Activated naive CD4-positive, alpha-beta T cell treated with anti-CD3 and anti-CD28 coated beads for 36 hours (primary cell): ENCODE results near the gene NAB1. TPM values are rescaled to one million over a fixed set of nuclear protein-coding genes. Genes with fewer than 3 reads are reported as not detected.

Experiments
- CTCF ChIA-PET: fragments of 350-600 bp; sonication (Branson Sonifier 250); formaldehyde crosslinking; loops from one replicate; lab custom pipeline; 2021; ENCODE audit warnings: antibody characterized with exemption; lab: Charles Lee
- DNase-seq: peaks from one replicate; pipeline ENCODE4 v3.0.0-alpha.2; 2020
- H3K27ac Mint-ChIP-seq: one replicate; pipeline ENCODE4 v1.8.0; 2021; ENCODE audit warnings: mild to moderate bottlenecking, mixed read lengths
- H3K27me3 Mint-ChIP-seq: one replicate; pipeline ENCODE4 v1.8.0; 2021; ENCODE audit warnings: low read depth, mixed read lengths
- H3K36me3 Mint-ChIP-seq: one replicate; pipeline ENCODE4 v1.8.0; 2021; ENCODE audit warnings: low read depth, mixed read lengths
- H3K4me1 Mint-ChIP-seq: one replicate; pipeline ENCODE4 v1.8.0; 2021; ENCODE audit warnings: low read depth, mixed read lengths
- H3K4me3 Mint-ChIP-seq: one replicate; pipeline ENCODE4 v1.8.0; 2021; ENCODE audit warnings: mild to moderate bottlenecking, moderate library complexity, mixed read lengths
- H3K9me3 Mint-ChIP-seq: one replicate; pipeline ENCODE4 v1.8.0; 2021; ENCODE audit warnings: mixed read lengths
- intact Hi-C: fragments of 100-400 bp; cut with micrococcal nuclease; formaldehyde crosslinking; loops from one replicate; pipeline ENCODE4 v1.15.1; 2023
- total RNA-seq, 2 experiments: library from RNA; stranded (reverse); gene quantifications; one replicate each; pipeline ENCODE4 v1.2.3, GENCODE V29; 2021

Gene NAB1
- total RNA-seq, 2 experiments from 2014 or later: 38.7 to 48.1 TPM

GRCh38 chr2:190679813-190680591, 31.1 kb downstream of the NAB1 start:
- peak overlapping the region; percentile 13 for H3K4me3 Mint-ChIP-seq

GRCh38 chr2:190682168-190682567, 33.3 kb downstream of the NAB1 start:
- DNase-seq: no peak
- Mint-ChIP-seq H3K9me3 (no peaks in the 10 kb centered on the region), H3K27ac (no peak overlapping the region), H3K36me3 (peaks cover 16% of the 10 kb centered on the region), H3K4me1 (peaks cover 35% of the 10 kb centered on the region), H3K27me3 (no peaks in the 10 kb centered on the region), H3K4me3 (no peak overlapping the region)
- CTCF ChIA-PET: no interaction called here
- intact Hi-C loops: no loop called here

More at GRCh38 chr2:190679813-190680591, 31.1 kb downstream of the NAB1 start:
- Mint-ChIP-seq H3K9me3 (no peaks in the 10 kb centered on the region), H3K27ac (peak overlapping the region; percentile 81), H3K36me3 (peaks cover 21% of the 10 kb centered on the region), H3K27me3 (no peaks in the 10 kb centered on the region), H3K4me1 (peaks cover 52% of the 10 kb centered on the region)
- DNase-seq: peak; percentile 75
- intact Hi-C loops: loop anchor here (1.0 to 10.0 kb wide), 6 partner anchors 44 to 895 kb away; partner anchors contain the start of genes ORMDL1 and PMS1
- CTCF ChIA-PET: interaction anchor here (0.6 to 2.7 kb wide), 22 partner anchors 10 to 293 kb away, joined by 3 to 16 read pairs (median 4); no protein-coding TSS in a partner anchor

- Mint-ChIP-seq H3K36me3 (peaks cover 24% of the 10 kb centered on the region), H3K27me3 (no peaks in the 10 kb centered on the region), H3K27ac (no peak overlapping the region), H3K4me1 (peaks cover 21% of the 10 kb centered on the region), H3K4me3 (no peak overlapping the region), H3K9me3 (no peaks in the 10 kb centered on the region)
- CTCF ChIA-PET: interaction anchor here (1.4 kb wide), 1 partner anchor 39 kb away, joined by 3 read pairs; no protein-coding TSS in a partner anchor
- intact Hi-C loops: no loop called here
- DNase-seq: no peak
Observed at GRCh38 chr2:190683802-190684201, 34.9 kb downstream of the NAB1 start.

- H3K27me3 Mint-ChIP-seq: no peaks in the 10 kb centered on the region
- CTCF ChIA-PET: no interaction called here
- H3K4me1 Mint-ChIP-seq: peaks cover 9% of the 10 kb centered on the region
- H3K27ac Mint-ChIP-seq: no peak overlapping the region
- no peak overlapping the region for H3K4me3 Mint-ChIP-seq
- H3K9me3 Mint-ChIP-seq: no peaks in the 10 kb centered on the region
- intact Hi-C loops: no loop called here
- H3K36me3 Mint-ChIP-seq: peaks cover 22% of the 10 kb centered on the region
- DNase-seq: no peak
Observed at GRCh38 chr2:190684931-190685330, 36.0 kb downstream of the NAB1 start.

- no peaks in the 10 kb centered on the region for H3K9me3 Mint-ChIP-seq
- DNase-seq: no peak
- CTCF ChIA-PET: no interaction called here
- H3K27ac Mint-ChIP-seq: no peak overlapping the region
- intact Hi-C loops: no loop called here
- H3K4me1 Mint-ChIP-seq: peaks cover 5% of the 10 kb centered on the region
- no peak overlapping the region for H3K4me3 Mint-ChIP-seq
- peaks cover 22% of the 10 kb centered on the region for H3K36me3 Mint-ChIP-seq
- H3K27me3 Mint-ChIP-seq: no peaks in the 10 kb centered on the region
Observed at GRCh38 chr2:190685333-190685732, 36.5 kb downstream of the NAB1 start.

GRCh38 chr2:190693533-190694232, 44.8 kb downstream of the NAB1 start:
- no peak overlapping the region for H3K4me3 Mint-ChIP-seq
- intact Hi-C loops: no loop called here
- no peaks in the 10 kb centered on the region for H3K9me3 Mint-ChIP-seq
- CTCF ChIA-PET: interaction anchor here (0.6 to 2.6 kb wide), 4 partner anchors 13 to 65 kb away, joined by 3 to 16 read pairs (median 3); no protein-coding TSS in a partner anchor
- no peak overlapping the region for H3K27ac Mint-ChIP-seq
- peaks cover 21% of the 10 kb centered on the region for H3K36me3 Mint-ChIP-seq
- peaks cover 23% of the 10 kb centered on the region for H3K4me1 Mint-ChIP-seq
- DNase-seq: no peak
- H3K27me3 Mint-ChIP-seq: no peaks in the 10 kb centered on the region

- Mint-ChIP-seq H3K9me3 (no peaks in the 10 kb centered on the region), H3K27me3 (no peaks in the 10 kb centered on the region), H3K36me3 (peaks cover 20% of the 10 kb centered on the region), H3K4me3 (no peak overlapping the region), H3K4me1 (peaks cover 23% of the 10 kb centered on the region), H3K27ac (no peak overlapping the region)
- intact Hi-C loops: no loop called here
- DNase-seq: no peak
- CTCF ChIA-PET: interaction anchor here (1.2 to 2.6 kb wide), 2 partner anchors 14 to 64 kb away, joined by 3 to 16 read pairs; no protein-coding TSS in a partner anchor
Observed at GRCh38 chr2:190694479-190694878, 45.6 kb downstream of the NAB1 start.

- CTCF ChIA-PET: no interaction called here
- H3K36me3 Mint-ChIP-seq: peaks cover 14% of the 10 kb centered on the region
- H3K9me3 Mint-ChIP-seq: no peaks in the 10 kb centered on the region
- intact Hi-C loops: loop anchor here (1.0 kb wide), 3 partner anchors 17 to 27 kb away; no protein-coding TSS in a partner anchor
- no peak overlapping the region for H3K4me3 Mint-ChIP-seq
- H3K27ac Mint-ChIP-seq: no peak overlapping the region
- H3K4me1 Mint-ChIP-seq: peaks cover 23% of the 10 kb centered on the region
- no peaks in the 10 kb centered on the region for H3K27me3 Mint-ChIP-seq
- DNase-seq: peak; percentile 55
Observed at GRCh38 chr2:190695739-190696138, 46.9 kb downstream of the NAB1 start.

GRCh38 chr2:190696792-190697398, 48.0 kb downstream of the NAB1 start:
- intact Hi-C loops: no loop called here
- CTCF ChIA-PET: interaction anchor here (0.9 to 1.2 kb wide), 2 partner anchors 17 to 82 kb away, joined by 3 to 5 read pairs; no protein-coding TSS in a partner anchor
- Mint-ChIP-seq H3K9me3 (no peaks in the 10 kb centered on the region), H3K4me1 (peaks cover 26% of the 10 kb centered on the region), H3K4me3 (no peak overlapping the region), H3K36me3 (peaks cover 9% of the 10 kb centered on the region), H3K27ac (no peak overlapping the region), H3K27me3 (no peaks in the 10 kb centered on the region)
- no peak for DNase-seq

GRCh38 chr2:190697421-190697820, 48.5 kb downstream of the NAB1 start:
- H3K36me3 Mint-ChIP-seq: peaks cover 8% of the 10 kb centered on the region
- H3K9me3 Mint-ChIP-seq: no peaks in the 10 kb centered on the region
- H3K27ac Mint-ChIP-seq: no peak overlapping the region
- no peaks in the 10 kb centered on the region for H3K27me3 Mint-ChIP-seq
- CTCF ChIA-PET: interaction anchor here (0.9 to 1.3 kb wide), 3 partner anchors 18 to 82 kb away, joined by 3 to 5 read pairs (median 5); no protein-coding TSS in a partner anchor
- peaks cover 26% of the 10 kb centered on the region for H3K4me1 Mint-ChIP-seq
- H3K4me3 Mint-ChIP-seq: no peak overlapping the region
- no peak for DNase-seq
- intact Hi-C loops: no loop called here

- H3K27me3 Mint-ChIP-seq: no peaks in the 10 kb centered on the region
- H3K4me3 Mint-ChIP-seq: no peak overlapping the region
- H3K27ac Mint-ChIP-seq: no peak overlapping the region
- no peak for DNase-seq
- CTCF ChIA-PET: no interaction called here
- intact Hi-C loops: no loop called here
- no peaks in the 10 kb centered on the region for H3K36me3 Mint-ChIP-seq
- peaks cover 19% of the 10 kb centered on the region for H3K4me1 Mint-ChIP-seq
- no peaks in the 10 kb centered on the region for H3K9me3 Mint-ChIP-seq
Observed at GRCh38 chr2:190698895-190699294, 50.0 kb downstream of the NAB1 start.

GRCh38 chr2:190701586-190701985, 52.7 kb downstream of the NAB1 start:
- intact Hi-C loops: no loop called here
- no peak for DNase-seq
- H3K27me3 Mint-ChIP-seq: no peaks in the 10 kb centered on the region
- CTCF ChIA-PET: interaction anchor here (0.6 to 1.5 kb wide), 3 partner anchors 11 to 902 kb away, joined by 3 to 4 read pairs (median 4); no protein-coding TSS in a partner anchor
- H3K9me3 Mint-ChIP-seq: no peaks in the 10 kb centered on the region
- H3K4me1 Mint-ChIP-seq: peaks cover 3% of the 10 kb centered on the region
- H3K27ac Mint-ChIP-seq: no peak overlapping the region
- H3K4me3 Mint-ChIP-seq: no peak overlapping the region
- H3K36me3 Mint-ChIP-seq: no peaks in the 10 kb centered on the region
